ENCODE data around the gene RAMACL. TPM values are rescaled to one million over a fixed set of nuclear protein-coding genes. Genes with fewer than 3 reads are reported as not detected.
"Not testable (repeated sequence)": the region's sequence is repeated elsewhere in the genome, so short reads cannot be mapped to it uniquely, and the experiment has no call there.

Gene RAMACL
- 9.5 TPM for total RNA-seq (ENCODE audit: unreplicated experiment)
- long read RNA-seq, partial matches to known transcripts: 0 of 1 reads
- long read RNA-seq, other reads (novel, unspliced or antisense): 0 of 1 reads

- H3K9me3 Mint-ChIP-seq (ENCODE audit: unreplicated experiment): peaks cover 1% of the 10 kb centered on the region
- H3K27me3 Mint-ChIP-seq (ENCODE audit: unreplicated experiment): no peaks in the 10 kb centered on the region
- TF ChIP-seq CTCF (IDR thresholded peaks at IDR 0.05; ENCODE audit: partially characterized antibody, unreplicated experiment): no peak
- peaks cover 22% of the 10 kb centered on the region for H3K4me1 Mint-ChIP-seq (ENCODE audit: low read depth, unreplicated experiment)
- H3K4me3 Mint-ChIP-seq (ENCODE audit: unreplicated experiment): no peak within 1 kb of the TSS
- H3K36me3 Mint-ChIP-seq (ENCODE audit: unreplicated experiment): no peaks in the 10 kb centered on the region
- no peak for DNase-seq
- no peak within 1 kb of the TSS for H3K27ac Mint-ChIP-seq (ENCODE audit: unreplicated experiment)
Observed at GRCh38 chr6:166586424-166587156, at the start of gene RAMACL. Gene RAMACL (minus strand): TSS chr6:166586678. CDS start chr6:166586477, 201 bp downstream.

- H3K27ac Mint-ChIP-seq (ENCODE audit: unreplicated experiment): no peak overlapping the region
- H3K4me1 Mint-ChIP-seq (ENCODE audit: low read depth, unreplicated experiment): peaks cover 20% of the 10 kb centered on the region
Observed at GRCh38 chr6:166635013-166635970, 48.8 kb upstream of the RAMACL start.

GRCh38 chr6:166634581-166634980 is 48.1 kb upstream of the RAMACL start:
- H3K4me3 Mint-ChIP-seq (ENCODE audit: unreplicated experiment); H3K9me3 Mint-ChIP-seq (ENCODE audit: unreplicated experiment); H3K27me3 Mint-ChIP-seq (ENCODE audit: unreplicated experiment); H3K36me3 Mint-ChIP-seq (ENCODE audit: unreplicated experiment); H3K27ac Mint-ChIP-seq (ENCODE audit: unreplicated experiment); DNase-seq: not testable (repeated sequence)
- H3K4me1 Mint-ChIP-seq (ENCODE audit: low read depth, unreplicated experiment): peaks cover 21% of the 10 kb centered on the region

More at GRCh38 chr6:166635013-166635970, 48.8 kb upstream of the RAMACL start:
- no peak overlapping the region for H3K4me3 Mint-ChIP-seq (ENCODE audit: unreplicated experiment)
- DNase-seq: no peak
- H3K27me3 Mint-ChIP-seq (ENCODE audit: unreplicated experiment): peaks cover 2% of the 10 kb centered on the region
- peaks cover 10% of the 10 kb centered on the region for H3K36me3 Mint-ChIP-seq (ENCODE audit: unreplicated experiment)
- H3K9me3 Mint-ChIP-seq (ENCODE audit: unreplicated experiment): peaks cover 3% of the 10 kb centered on the region
- no peak for TF ChIP-seq CTCF (IDR thresholded peaks at IDR 0.05; ENCODE audit: partially characterized antibody, unreplicated experiment)

GRCh38 chr6:166633732-166634535 is 47.5 kb upstream of the RAMACL start:
- H3K4me1 Mint-ChIP-seq (ENCODE audit: low read depth, unreplicated experiment): peaks cover 27% of the 10 kb centered on the region
- no peak overlapping the region for H3K4me3 Mint-ChIP-seq (ENCODE audit: unreplicated experiment)
- no peak for DNase-seq
- H3K9me3 Mint-ChIP-seq (ENCODE audit: unreplicated experiment): peaks cover 7% of the 10 kb centered on the region
- TF ChIP-seq CTCF (IDR thresholded peaks at IDR 0.05; ENCODE audit: partially characterized antibody, unreplicated experiment): no peak
- peaks cover 2% of the 10 kb centered on the region for H3K27me3 Mint-ChIP-seq (ENCODE audit: unreplicated experiment)
- no peak overlapping the region for H3K27ac Mint-ChIP-seq (ENCODE audit: unreplicated experiment)
- H3K36me3 Mint-ChIP-seq (ENCODE audit: unreplicated experiment): peaks cover 10% of the 10 kb centered on the region

- H3K27me3 Mint-ChIP-seq (ENCODE audit: unreplicated experiment): peaks cover 7% of the 10 kb centered on the region
- TF ChIP-seq CTCF (IDR thresholded peaks at IDR 0.05; ENCODE audit: partially characterized antibody, unreplicated experiment): no peak
- no peak for DNase-seq
- no peak overlapping the region for H3K27ac Mint-ChIP-seq (ENCODE audit: unreplicated experiment)
- peaks cover 10% of the 10 kb centered on the region for H3K36me3 Mint-ChIP-seq (ENCODE audit: unreplicated experiment)
- H3K4me1 Mint-ChIP-seq (ENCODE audit: low read depth, unreplicated experiment): peaks cover 29% of the 10 kb centered on the region
- H3K9me3 Mint-ChIP-seq (ENCODE audit: unreplicated experiment): peaks cover 11% of the 10 kb centered on the region
- H3K4me3 Mint-ChIP-seq (ENCODE audit: unreplicated experiment): no peak overlapping the region
Observed at GRCh38 chr6:166632731-166633130, 46.3 kb upstream of the RAMACL start.
